Endothelial cell (in vitro differentiated cells): ENCODE data around the gene COPS7A. TPM values are rescaled to one million over a fixed set of nuclear protein-coding genes. Genes with fewer than 3 reads are reported as not detected.

Experiments used
- DNase-seq: peaks from one replicate; pipeline ENCODE4 v3.0.0; 2021; ENCODE audit warnings: low spot score
- H3K27ac Mint-ChIP-seq: one replicate; pipeline ENCODE4 v1.8.0; 2021; ENCODE audit warnings: mixed read lengths, inconsistent platforms; ENCODE audit not compliant: unreplicated experiment
- H3K27me3 Mint-ChIP-seq: one replicate; pipeline ENCODE4 v1.8.0; 2021; ENCODE audit warnings: mild to moderate bottlenecking, moderate library complexity, mixed read lengths, inconsistent platforms; ENCODE audit not compliant: unreplicated experiment
- H3K36me3 Mint-ChIP-seq: one replicate; pipeline ENCODE4 v1.8.0; 2021; ENCODE audit warnings: mild to moderate bottlenecking, low read depth, mixed read lengths, inconsistent platforms; ENCODE audit not compliant: unreplicated experiment
- H3K4me1 Mint-ChIP-seq: one replicate; pipeline ENCODE4 v1.8.0; 2021; ENCODE audit warnings: mild to moderate bottlenecking, mixed read lengths, inconsistent platforms; ENCODE audit not compliant: unreplicated experiment
- H3K4me3 Mint-ChIP-seq: one replicate; pipeline ENCODE4 v1.8.0; 2021; ENCODE audit warnings: mild to moderate bottlenecking, mixed read lengths, inconsistent platforms; ENCODE audit not compliant: unreplicated experiment
- H3K9me3 Mint-ChIP-seq: one replicate; pipeline ENCODE4 v1.8.0; 2021; ENCODE audit warnings: mixed read lengths, inconsistent platforms; ENCODE audit not compliant: unreplicated experiment
- CTCF ChIP-seq: fragments of 200-600 bp; sonication (generic); IDR thresholded peaks from one replicate; pipeline ENCODE4 v1.5.0; 2021; ENCODE audit warnings: antibody characterized with exemption; ENCODE audit not compliant: unreplicated experiment
- total RNA-seq: library from RNA; stranded (reverse); fragmentation: NEBNext Ultra II Directional; extraction: Animal tissue kit (Norgen Biotek cat#: 25700); gene quantifications from one replicate; pipeline ENCODE4 v1.2.1, GENCODE V29; 2021; ENCODE audit not compliant: unreplicated experiment

COPS7A gene
- total RNA-seq, 1 donor from 2014 or later: 25.1 TPM

DNA sequence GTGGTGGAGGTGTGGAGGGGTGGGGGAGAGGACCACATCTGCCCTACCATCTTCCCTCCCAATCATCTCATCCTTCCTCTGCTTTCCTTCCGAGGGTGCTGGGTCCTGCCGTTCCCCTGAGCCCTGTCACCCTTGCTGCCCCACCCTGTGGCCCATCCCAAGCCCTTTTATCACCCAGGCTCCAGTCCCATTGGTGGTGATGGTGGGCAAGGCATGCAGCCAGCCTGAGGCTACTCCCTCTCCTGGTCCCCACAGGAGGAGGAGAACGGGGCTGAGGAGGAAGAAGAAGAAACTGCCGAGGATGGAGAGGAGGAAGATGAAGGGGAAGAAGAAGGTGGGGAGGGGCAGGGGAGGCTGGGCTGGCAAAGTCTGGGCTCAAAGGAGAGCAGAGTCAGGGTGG is 45.8 kb downstream of the COPS7A start:
- Mint-ChIP-seq H3K36me3 (peaks cover 41% of the 10 kb centered on the region), H3K4me3 (peak overlapping the region; percentile 99), H3K27ac (no peak overlapping the region)

DNA sequence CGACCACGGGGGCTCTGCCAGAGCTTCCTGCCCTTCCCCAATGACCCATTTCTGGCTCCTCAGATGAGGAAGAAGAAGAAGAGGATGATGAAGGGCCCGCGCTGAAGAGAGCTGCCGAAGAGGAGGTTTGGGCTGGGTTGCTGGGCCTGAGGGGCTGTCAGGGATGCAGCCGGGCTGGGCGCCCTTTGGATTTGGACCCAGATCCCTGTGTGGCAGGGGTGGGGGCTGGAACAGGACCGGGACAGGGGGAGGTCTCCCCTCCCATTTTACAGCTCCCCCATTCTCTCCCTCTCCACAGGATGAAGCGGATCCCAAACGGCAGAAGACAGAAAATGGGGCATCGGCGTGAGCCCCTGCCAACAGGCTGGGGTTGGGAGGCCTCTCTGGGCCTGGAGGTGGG is 46.2 kb downstream of the COPS7A start:
- Mint-ChIP-seq H3K36me3 (peaks cover 43% of the 10 kb centered on the region), H3K9me3 (no peaks in the 10 kb centered on the region), H3K4me1 (peaks cover 60% of the 10 kb centered on the region), H3K4me3 (peak overlapping the region; percentile 51), H3K27me3 (peaks cover 30% of the 10 kb centered on the region), H3K27ac (no peak overlapping the region)
- no peak for DNase-seq
- no peak for TF ChIP-seq CTCF

More for the DNA sequence above, 45.8 kb downstream of the COPS7A start:
- H3K9me3 Mint-ChIP-seq: no peaks in the 10 kb centered on the region
- DNase-seq: no peak
- TF ChIP-seq CTCF: no peak
- peaks cover 59% of the 10 kb centered on the region for H3K4me1 Mint-ChIP-seq
- peaks cover 30% of the 10 kb centered on the region for H3K27me3 Mint-ChIP-seq

DNA sequence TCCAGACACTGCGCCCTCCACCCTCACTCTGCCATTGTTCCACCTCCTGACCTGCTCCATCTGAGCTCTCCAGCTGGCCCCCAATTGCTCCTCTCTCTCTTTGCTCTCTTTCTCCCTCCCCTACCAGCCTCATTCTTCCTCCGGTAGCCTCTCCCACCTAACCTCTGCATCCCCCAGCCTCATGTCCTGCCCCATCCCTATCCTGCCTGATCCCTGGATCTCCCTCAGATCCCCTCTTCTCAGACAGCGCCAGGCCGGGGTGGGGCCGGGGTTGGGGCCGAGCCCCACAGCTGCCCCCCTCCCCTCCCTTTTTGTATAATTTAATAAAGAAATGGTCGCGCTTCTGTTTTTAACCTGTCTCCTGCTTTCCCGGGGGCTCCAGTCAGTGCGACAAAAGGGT is 46.8 kb downstream of the COPS7A start:
- H3K36me3 Mint-ChIP-seq: peaks cover 43% of the 10 kb centered on the region
- peak overlapping the region; percentile 78 for H3K4me3 Mint-ChIP-seq

GRCh38 chr12:6771091-6771495 is 47.2 kb downstream of the COPS7A start:
- Mint-ChIP-seq H3K9me3 (no peaks in the 10 kb centered on the region), H3K27me3 (peaks cover 22% of the 10 kb centered on the region), H3K4me3 (peak overlapping the region; percentile 73), H3K4me1 (peaks cover 56% of the 10 kb centered on the region), H3K36me3 (peaks cover 48% of the 10 kb centered on the region), H3K27ac (peak overlapping the region; percentile 88)
- no peak for TF ChIP-seq CTCF
- DNase-seq: peak; percentile 47

More for the DNA sequence above, 46.8 kb downstream of the COPS7A start:
- H3K27ac Mint-ChIP-seq: peak overlapping the region; percentile 88
- peaks cover 26% of the 10 kb centered on the region for H3K27me3 Mint-ChIP-seq
- no peaks in the 10 kb centered on the region for H3K9me3 Mint-ChIP-seq
- no peak for DNase-seq
- H3K4me1 Mint-ChIP-seq: peaks cover 56% of the 10 kb centered on the region
- TF ChIP-seq CTCF: no peak

DNA sequence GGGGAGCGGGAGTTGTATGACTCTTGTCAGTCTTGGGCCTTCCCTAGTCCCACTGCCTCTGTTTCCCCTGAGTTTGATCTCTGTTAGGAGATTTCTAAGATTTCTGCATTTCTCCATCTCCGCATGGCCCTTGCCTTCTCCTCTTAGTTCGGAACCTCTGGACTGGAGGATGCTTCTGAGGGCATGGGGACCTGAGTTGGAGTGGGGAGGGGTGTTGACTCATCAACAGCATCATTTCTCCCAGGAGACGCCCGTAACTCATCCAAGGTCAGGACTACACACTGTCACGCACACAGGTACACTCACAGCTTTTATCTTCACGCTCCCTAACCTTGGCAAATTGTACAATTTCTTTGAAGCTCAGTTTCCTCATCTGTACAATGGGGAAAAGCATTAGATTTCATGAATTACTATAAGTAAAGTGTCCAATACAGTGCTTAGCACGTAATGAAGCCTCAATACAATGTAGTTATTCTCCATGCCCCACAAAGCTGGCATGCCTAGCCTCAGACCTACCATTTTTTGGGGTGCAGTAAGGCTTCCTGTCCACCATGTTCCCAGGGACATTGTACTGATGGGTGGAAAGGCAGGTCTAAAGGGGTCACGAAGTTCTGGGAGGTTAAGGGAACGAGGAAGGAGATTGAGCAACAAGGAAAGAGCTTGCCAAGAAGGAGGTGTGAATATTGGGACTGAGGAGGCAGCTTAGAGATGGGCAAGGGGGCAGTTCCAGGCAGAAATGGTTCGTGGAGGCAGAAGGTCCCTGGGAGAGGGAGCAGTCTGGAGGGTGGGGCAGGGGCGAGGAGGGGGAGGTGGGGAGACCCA is 47.9 kb downstream of the COPS7A start:
- no peaks in the 10 kb centered on the region for H3K9me3 Mint-ChIP-seq
- H3K4me1 Mint-ChIP-seq: peaks cover 56% of the 10 kb centered on the region
- H3K4me3 Mint-ChIP-seq: peak overlapping the region; percentile 5
- H3K27me3 Mint-ChIP-seq: peaks cover 24% of the 10 kb centered on the region
- peaks cover 54% of the 10 kb centered on the region for H3K36me3 Mint-ChIP-seq
- no peak for DNase-seq
- H3K27ac Mint-ChIP-seq: peak overlapping the region; percentile 88
- no peak for TF ChIP-seq CTCF
